ENCODE measurements around the gene CDH4. TPM values are rescaled to one million over a fixed set of nuclear protein-coding genes. Genes with fewer than 3 reads are reported as not detected.

The CDH4 gene
- total RNA-seq, 1 donor from 2014 or later: not detected

DNA sequence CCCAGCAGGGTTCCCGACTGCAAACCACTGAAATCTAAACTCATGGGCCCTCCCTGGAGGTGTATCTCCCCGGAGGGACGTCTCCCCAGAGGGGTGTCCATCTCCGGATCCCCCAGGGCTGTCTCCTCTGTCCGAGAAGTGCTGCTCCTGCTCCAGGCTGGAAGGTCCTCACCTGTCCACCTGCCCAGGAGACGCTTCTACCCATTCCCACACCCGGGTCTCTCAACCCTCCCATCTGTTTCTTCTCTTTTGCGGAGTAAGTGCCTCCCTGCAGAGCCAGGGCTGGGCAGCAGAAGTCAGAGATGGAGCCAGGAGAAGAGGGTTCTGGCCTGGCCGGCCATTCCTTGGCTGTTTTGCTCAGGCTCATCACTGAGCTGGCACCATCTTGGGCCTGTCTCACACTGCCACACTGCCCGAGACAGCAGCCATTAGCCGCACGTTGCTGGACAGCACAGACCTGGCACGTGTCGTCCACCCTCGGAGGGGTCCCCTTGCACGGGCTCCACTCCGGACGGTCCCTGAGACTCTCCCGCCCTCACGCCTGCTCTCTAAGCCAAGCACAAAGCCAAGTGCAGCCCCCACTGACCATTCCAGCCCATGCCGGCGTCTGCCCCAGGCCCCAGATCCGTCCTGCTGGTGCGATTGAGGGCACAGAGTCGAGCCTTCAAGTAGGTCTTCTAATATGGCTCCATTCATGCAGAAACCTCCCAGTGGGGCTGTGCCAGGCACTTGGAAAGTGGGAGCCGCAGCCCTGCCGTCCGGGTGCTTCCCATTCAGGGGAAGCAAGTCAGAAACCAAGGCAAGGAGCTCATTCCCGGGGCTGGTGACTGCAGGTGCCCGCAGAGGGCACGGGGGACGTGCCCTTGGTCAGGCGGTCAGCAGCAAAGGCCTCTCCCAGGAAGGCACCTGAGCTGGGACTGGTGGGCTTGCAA lies 445.9 kb downstream of the CDH4 start:
- no peak for DNase-seq
- POLR2A ChIA-PET: no interaction called here
- H3K27ac Mint-ChIP-seq: no peak overlapping the region
- H3K9me3 Mint-ChIP-seq: peaks cover 2% of the 10 kb centered on the region
- no peak overlapping the region for H3K4me3 Mint-ChIP-seq
- H3K27me3 Mint-ChIP-seq: no peaks in the 10 kb centered on the region
- intact Hi-C loops (cut with micrococcal nuclease): no loop called here
- H3K36me3 Mint-ChIP-seq (ENCODE audit: low read depth): no peaks in the 10 kb centered on the region
- TF ChIP-seq, protein P1, sequence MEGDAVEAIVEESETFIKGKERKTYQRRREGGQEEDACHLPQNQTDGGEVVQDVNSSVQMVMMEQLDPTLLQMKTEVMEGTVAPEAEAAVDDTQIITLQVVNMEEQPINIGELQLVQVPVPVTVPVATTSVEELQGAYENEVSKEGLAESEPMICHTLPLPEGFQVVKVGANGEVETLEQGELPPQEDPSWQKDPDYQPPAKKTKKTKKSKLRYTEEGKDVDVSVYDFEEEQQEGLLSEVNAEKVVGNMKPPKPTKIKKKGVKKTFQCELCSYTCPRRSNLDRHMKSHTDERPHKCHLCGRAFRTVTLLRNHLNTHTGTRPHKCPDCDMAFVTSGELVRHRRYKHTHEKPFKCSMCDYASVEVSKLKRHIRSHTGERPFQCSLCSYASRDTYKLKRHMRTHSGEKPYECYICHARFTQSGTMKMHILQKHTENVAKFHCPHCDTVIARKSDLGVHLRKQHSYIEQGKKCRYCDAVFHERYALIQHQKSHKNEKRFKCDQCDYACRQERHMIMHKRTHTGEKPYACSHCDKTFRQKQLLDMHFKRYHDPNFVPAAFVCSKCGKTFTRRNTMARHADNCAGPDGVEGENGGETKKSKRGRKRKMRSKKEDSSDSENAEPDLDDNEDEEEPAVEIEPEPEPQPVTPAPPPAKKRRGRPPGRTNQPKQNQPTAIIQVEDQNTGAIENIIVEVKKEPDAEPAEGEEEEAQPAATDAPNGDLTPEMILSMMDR (IDR thresholded peaks at IDR 0.05): no peak
- CTCF ChIA-PET: no interaction called here
- no peaks in the 10 kb centered on the region for H3K4me1 Mint-ChIP-seq
- no peak for ATAC-seq (ENCODE audit: low read depth)

DNA sequence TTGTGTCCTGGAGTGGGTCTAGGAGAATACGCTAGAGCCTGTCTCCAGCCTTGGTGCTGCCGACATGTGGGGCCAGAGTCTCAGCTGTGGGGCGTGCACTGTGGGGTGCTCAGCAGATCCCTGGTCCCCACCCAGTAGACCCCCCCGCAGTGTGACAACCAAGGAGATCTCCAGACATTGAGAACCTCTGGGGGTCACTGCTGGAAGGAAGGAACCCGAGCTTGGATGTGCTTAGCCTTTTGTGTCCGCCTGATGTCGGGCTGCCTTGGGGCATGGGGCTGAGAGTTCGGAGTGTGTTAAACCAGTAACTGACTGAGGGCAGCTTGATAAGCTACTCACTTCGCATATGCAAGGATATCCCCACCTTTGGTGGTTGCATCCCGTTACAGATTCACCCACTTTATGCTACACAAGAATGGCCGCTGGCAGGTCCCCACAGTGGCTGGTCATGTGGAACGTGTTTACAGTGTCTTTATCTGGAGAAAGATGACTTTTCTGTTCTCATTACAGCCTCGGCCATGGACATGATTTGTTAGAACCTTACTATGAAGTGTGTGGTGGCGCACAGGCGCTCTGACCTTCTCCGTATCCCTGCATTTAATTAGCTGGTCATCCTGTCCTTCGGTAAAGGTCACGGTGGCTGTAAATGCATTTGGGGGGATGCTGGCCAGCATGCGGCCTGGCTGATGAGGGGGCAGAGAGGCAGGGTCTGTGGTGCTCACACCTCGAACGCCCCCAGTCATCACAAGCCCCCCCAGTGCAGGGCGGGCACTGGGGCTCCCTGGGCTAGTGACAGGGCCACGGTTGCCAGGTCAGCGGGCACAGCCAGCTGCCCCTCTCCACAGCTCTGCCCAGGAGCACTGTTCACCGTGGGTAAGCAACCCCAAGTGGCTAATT lies 446.8 kb downstream of the CDH4 start:
- DNase-seq (no peak), ATAC-seq (ENCODE audit: low read depth) (no peak)
- no peak overlapping the region for H3K27ac Mint-ChIP-seq
- ChIA-PET CTCF (no interaction called here), POLR2A (no interaction called here)
- TF ChIP-seq, protein P1 (IDR thresholded peaks at IDR 0.05): no peak
- no peaks in the 10 kb centered on the region for H3K4me1 Mint-ChIP-seq
- no peaks in the 10 kb centered on the region for H3K27me3 Mint-ChIP-seq
- H3K9me3 Mint-ChIP-seq: peaks cover 2% of the 10 kb centered on the region
- no peak overlapping the region for H3K4me3 Mint-ChIP-seq
- intact Hi-C loops (cut with micrococcal nuclease): no loop called here
- no peaks in the 10 kb centered on the region for H3K36me3 Mint-ChIP-seq (ENCODE audit: low read depth)

DNA sequence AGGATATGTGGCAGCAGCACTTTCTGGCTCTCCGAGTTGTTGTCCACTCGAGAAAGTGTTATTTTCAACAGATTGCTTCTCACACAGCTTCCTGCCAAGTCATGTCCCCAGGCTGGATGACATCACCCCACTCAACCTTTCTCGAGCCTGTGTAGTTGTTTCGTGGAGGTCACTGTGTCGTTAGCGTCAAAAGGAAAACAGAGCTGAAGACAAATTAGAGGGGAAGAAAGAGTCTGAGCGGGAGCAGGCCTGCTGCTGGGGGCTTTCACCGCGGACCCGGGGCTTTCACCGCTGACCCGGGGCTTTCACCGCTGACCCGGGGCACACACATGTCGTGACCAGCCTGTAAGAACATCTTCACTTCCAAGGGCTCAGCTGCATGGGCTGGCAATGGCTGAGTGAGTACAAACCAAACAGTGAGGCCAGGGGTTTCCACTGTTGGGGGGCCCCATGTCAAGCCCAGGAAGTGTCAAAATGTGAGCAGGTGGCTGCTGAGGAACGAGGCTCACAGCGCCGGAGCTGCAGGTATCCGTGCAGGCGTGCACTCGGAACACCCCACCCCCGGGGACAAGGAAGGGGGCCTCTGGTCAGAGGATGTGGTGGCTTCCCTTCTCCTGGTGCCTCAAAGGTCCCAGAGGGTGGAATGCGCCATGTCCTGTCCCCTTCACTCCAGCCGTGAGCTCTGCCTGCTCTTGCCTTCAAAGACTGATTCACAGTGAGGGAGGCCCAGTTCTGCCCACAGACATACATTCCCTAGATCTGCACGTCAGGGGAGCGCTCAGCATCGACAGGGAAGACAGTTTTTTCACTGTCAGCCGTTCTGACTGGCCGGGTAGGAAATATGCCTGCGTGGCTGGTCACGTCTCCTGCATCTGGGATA lies 447.7 kb downstream of the CDH4 start:
- H3K27me3 Mint-ChIP-seq: no peaks in the 10 kb centered on the region
- no peaks in the 10 kb centered on the region for H3K4me1 Mint-ChIP-seq
- no peaks in the 10 kb centered on the region for H3K36me3 Mint-ChIP-seq (ENCODE audit: low read depth)
- ChIA-PET POLR2A (no interaction called here), CTCF (no interaction called here)
- no peak overlapping the region for H3K4me3 Mint-ChIP-seq
- ATAC-seq (ENCODE audit: low read depth) (no peak), DNase-seq (no peak)
- TF ChIP-seq, protein P1 (IDR thresholded peaks at IDR 0.05): no peak
- intact Hi-C loops (cut with micrococcal nuclease): no loop called here
- H3K9me3 Mint-ChIP-seq: peaks cover 2% of the 10 kb centered on the region
- H3K27ac Mint-ChIP-seq: no peak overlapping the region

DNA sequence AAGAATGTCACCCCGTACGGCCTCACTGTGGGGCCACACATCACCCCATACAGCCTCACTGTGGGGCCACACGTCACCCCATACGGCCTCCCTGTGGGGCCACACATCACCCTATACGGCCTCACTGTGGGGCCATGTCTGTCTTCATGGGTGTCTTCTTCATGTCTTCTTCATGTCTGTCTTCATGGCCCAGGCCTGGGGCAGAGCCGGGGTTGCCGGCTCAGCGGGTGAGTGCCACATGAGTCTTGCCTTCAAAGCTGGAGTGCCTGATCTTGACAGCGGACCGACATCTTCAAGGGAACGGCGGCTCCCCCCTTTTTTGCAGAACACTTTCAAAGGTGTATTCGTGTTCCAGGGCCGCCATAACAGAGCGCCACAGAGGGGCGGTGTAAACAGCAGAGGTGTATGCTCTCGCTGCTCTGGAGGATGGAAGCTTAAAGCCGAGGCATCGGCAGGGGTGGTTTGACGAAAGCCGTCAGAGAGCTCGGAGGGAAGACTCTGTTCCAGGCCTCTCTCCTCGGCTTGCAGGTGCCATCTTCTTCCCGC lies 448.6 kb downstream of the CDH4 start:
- H3K27me3 Mint-ChIP-seq: no peaks in the 10 kb centered on the region
- ChIA-PET CTCF (no interaction called here), POLR2A (no interaction called here)
- H3K9me3 Mint-ChIP-seq: peaks cover 2% of the 10 kb centered on the region
- ATAC-seq (ENCODE audit: low read depth): no peak
- no peaks in the 10 kb centered on the region for H3K4me1 Mint-ChIP-seq
- intact Hi-C loops (cut with micrococcal nuclease): no loop called here
- TF ChIP-seq, protein P1 (IDR thresholded peaks at IDR 0.05): no peak
- H3K27ac Mint-ChIP-seq: no peak overlapping the region
- H3K4me3 Mint-ChIP-seq: no peak overlapping the region
- no peaks in the 10 kb centered on the region for H3K36me3 Mint-ChIP-seq (ENCODE audit: low read depth)
- DNase-seq: no peak

All from activated B cell treated with CpG ODN at 0.5 μM for 24 hours (primary cell).